Measurements from ENCODE around the gene IRS2. TPM values are rescaled to one million over a fixed set of nuclear protein-coding genes. Genes with fewer than 3 reads are reported as not detected.

IRS2 gene
- polyA plus RNA-seq, 1 donor (not counting 4 experiments of a cell fraction or from before 2014, with no cell fraction given): 2.3 TPM

DNA sequence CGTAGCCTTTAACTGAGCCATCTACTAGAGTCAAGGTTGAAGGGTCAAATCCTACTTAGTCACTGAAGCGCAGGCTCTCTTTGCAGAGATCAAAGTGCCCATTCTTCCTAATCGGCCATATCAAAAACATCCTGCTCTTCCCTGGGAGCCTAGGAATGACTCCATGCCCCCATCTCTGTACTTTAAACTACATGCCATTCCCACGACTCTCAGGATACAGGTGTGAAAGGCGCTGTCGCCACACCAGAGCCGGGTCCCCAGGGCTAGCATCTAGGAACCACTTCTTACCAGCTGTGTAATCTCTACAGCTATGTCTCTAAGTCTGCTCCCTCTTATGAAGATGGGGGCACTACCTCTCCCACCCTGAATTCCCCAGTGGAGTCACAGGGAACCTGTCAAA lies 22.3 kb downstream of the IRS2 start:
- DNase-seq (ENCODE audit: low read depth, low spot score): no peak
- no peaks in the 10 kb centered on the region for H3K27me3 ChIP-seq (ENCODE audit: control insufficient read depth, extremely low read depth, insufficient read depth, low read length)
- H3K4me2 ChIP-seq (ENCODE audit: control insufficient read depth, extremely low read depth, insufficient read depth, low read depth, low read length): peak overlapping the region; percentile 56
- dilution Hi-C loops (cut with MboI; ENCODE audit: extremely low pct_ligation_motif_present, low sequenced_read_pairs): no loop called here
- FAIRE-seq: no peak
- peak overlapping the region; percentile 66 for H3K27ac ChIP-seq (ENCODE audit: control insufficient read depth, insufficient read depth, low read length)
- no peak overlapping the region for H2AFZ ChIP-seq (ENCODE audit: control insufficient read depth, low read length)
- H3K9me1 ChIP-seq (ENCODE audit: control insufficient read depth, extremely low read depth, insufficient read depth, low read length): peaks cover 5% of the 10 kb centered on the region
- H3K4me3 ChIP-seq (ENCODE audit: control insufficient read depth in 2 of 3, extremely low read depth in 1 of 3, insufficient read depth in 2 of 3, low read depth in 1 of 3, low read length in 3 of 3): no peak overlapping the region
- no peaks in the 10 kb centered on the region for H4K20me1 ChIP-seq (ENCODE audit: control insufficient read depth, extremely low read depth, insufficient read depth, low read length)
- no peak for TF ChIP-seq EZH2 (IDR thresholded peaks at IDR 0.05; ENCODE audit: low read length)
- TF ChIP-seq, protein P1, sequence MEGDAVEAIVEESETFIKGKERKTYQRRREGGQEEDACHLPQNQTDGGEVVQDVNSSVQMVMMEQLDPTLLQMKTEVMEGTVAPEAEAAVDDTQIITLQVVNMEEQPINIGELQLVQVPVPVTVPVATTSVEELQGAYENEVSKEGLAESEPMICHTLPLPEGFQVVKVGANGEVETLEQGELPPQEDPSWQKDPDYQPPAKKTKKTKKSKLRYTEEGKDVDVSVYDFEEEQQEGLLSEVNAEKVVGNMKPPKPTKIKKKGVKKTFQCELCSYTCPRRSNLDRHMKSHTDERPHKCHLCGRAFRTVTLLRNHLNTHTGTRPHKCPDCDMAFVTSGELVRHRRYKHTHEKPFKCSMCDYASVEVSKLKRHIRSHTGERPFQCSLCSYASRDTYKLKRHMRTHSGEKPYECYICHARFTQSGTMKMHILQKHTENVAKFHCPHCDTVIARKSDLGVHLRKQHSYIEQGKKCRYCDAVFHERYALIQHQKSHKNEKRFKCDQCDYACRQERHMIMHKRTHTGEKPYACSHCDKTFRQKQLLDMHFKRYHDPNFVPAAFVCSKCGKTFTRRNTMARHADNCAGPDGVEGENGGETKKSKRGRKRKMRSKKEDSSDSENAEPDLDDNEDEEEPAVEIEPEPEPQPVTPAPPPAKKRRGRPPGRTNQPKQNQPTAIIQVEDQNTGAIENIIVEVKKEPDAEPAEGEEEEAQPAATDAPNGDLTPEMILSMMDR (optimal IDR thresholded peaks at IDR 0.05 in 1 of 3, IDR thresholded peaks at IDR 0.05 in 1 of 3, conservative IDR thresholded peaks at IDR 0.05 in 1 of 3; ENCODE audit: extremely low read depth in 1 of 3, insufficient read depth in 2 of 3, low read length in 3 of 3): no peak
- H3K9ac ChIP-seq (ENCODE audit: control insufficient read depth, extremely low read depth, insufficient read depth, low read length): peak overlapping the region; percentile 28
- peaks cover 0 to 2% of the 10 kb centered on the region in 2 experiments for H3K36me3 ChIP-seq (ENCODE audit: control insufficient read depth in 2 of 2, extremely low read depth in 1 of 2, insufficient read depth in 2 of 2, low read length in 2 of 2)
- H3K4me1 ChIP-seq (ENCODE audit: control insufficient read depth, extremely low read depth, insufficient read depth, low read length): peaks cover 34% of the 10 kb centered on the region
- H3K79me2 ChIP-seq (ENCODE audit: control insufficient read depth, insufficient read depth, low read length): peaks cover 53% of the 10 kb centered on the region
- H3K9me3 ChIP-seq (ENCODE audit: control insufficient read depth, low read depth, low read length): no peaks in the 10 kb centered on the region

DNA sequence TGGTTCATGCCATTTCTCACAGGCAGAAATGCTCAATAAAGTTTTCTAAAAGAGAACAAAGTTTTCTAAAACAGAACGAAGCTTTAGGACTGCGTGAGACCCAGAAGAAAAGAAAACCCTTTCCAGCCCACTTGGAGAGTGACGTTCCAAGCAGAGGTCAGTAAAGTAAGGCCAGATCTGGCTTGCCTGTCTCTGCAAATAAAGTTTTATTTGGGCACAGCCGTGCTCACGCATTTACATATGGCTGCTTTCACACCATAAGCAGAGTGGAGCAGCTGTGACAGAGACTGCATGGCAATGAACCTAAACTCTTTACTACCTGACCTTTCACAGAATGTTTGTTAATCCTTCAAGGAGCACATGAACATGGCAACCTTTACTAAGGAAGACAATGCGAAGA lies 23.6 kb downstream of the IRS2 start:
- Histone ChIP-seq H3K27me3 (ENCODE audit: control insufficient read depth, extremely low read depth, insufficient read depth, low read length) (no peaks in the 10 kb centered on the region), H4K20me1 (ENCODE audit: control insufficient read depth, extremely low read depth, insufficient read depth, low read length) (no peaks in the 10 kb centered on the region), H3K79me2 (ENCODE audit: control insufficient read depth, insufficient read depth, low read length) (peaks cover 53% of the 10 kb centered on the region), H3K4me2 (ENCODE audit: control insufficient read depth, extremely low read depth, insufficient read depth, low read depth, low read length) (no peak overlapping the region), H2AFZ (ENCODE audit: control insufficient read depth, low read length) (no peak overlapping the region), H3K9me1 (ENCODE audit: control insufficient read depth, extremely low read depth, insufficient read depth, low read length) (peaks cover 5% of the 10 kb centered on the region), H3K27ac (ENCODE audit: control insufficient read depth, insufficient read depth, low read length) (no peak overlapping the region), H3K4me3 (ENCODE audit: control insufficient read depth in 2 of 3, extremely low read depth in 1 of 3, insufficient read depth in 2 of 3, low read depth in 1 of 3, low read length in 3 of 3) (no peak overlapping the region), H3K36me3 (ENCODE audit: control insufficient read depth in 2 of 2, extremely low read depth in 1 of 2, insufficient read depth in 2 of 2, low read length in 2 of 2) (no peaks in the 10 kb centered on the region), H3K9me3 (ENCODE audit: control insufficient read depth, low read depth, low read length) (no peaks in the 10 kb centered on the region), H3K4me1 (ENCODE audit: control insufficient read depth, extremely low read depth, insufficient read depth, low read length) (peaks cover 34% of the 10 kb centered on the region), H3K9ac (ENCODE audit: control insufficient read depth, extremely low read depth, insufficient read depth, low read length) (no peak overlapping the region)
- no peak for FAIRE-seq
- no peak for DNase-seq (ENCODE audit: low read depth, low spot score)
- TF ChIP-seq, protein P1 (optimal IDR thresholded peaks at IDR 0.05 in 1 of 3, IDR thresholded peaks at IDR 0.05 in 1 of 3, conservative IDR thresholded peaks at IDR 0.05 in 1 of 3; ENCODE audit: extremely low read depth in 1 of 3, insufficient read depth in 2 of 3, low read length in 3 of 3): no peak
- TF ChIP-seq EZH2 (IDR thresholded peaks at IDR 0.05; ENCODE audit: low read length): no peak
- dilution Hi-C loops (cut with MboI; ENCODE audit: extremely low pct_ligation_motif_present, low sequenced_read_pairs): no loop called here
